OCI-LY3 (cell line): Measurements from ENCODE around the gene ST3GAL3.

Experiments
- H2AFZ ChIP-seq: fragments of 200-600, 300-600 bp; shearing (Covaris generic); 2 replicates; pipeline ENCODE4 v1.6.0; 2014; ENCODE audit warnings: antibody characterized with exemption, low read depth, low read length
- H3K27ac ChIP-seq: fragments of 200-600, 300-600 bp; sonication (generic); 2 replicates; pipeline ENCODE4 v1.5.1; 2014; ENCODE audit warnings: mild to moderate bottlenecking, low read length, moderate library complexity, mixed read lengths
- H3K27me3 ChIP-seq: fragments of 200-600, 300-600 bp; sonication (generic); 2 replicates; pipeline ENCODE4 v1.6.1; 2014; ENCODE audit warnings: low read depth, low read length, mixed read lengths
- H3K36me3 ChIP-seq: fragments of 200-600, 300-600 bp; sonication (generic); replicated peaks from 2 replicates; pipeline ENCODE3; 2014; ENCODE audit warnings: low read depth, low read length, mixed read lengths
- H3K4me1 ChIP-seq: fragments of 300-600, 200-600 bp; sonication (generic); 2 replicates; pipeline ENCODE4 v1.6.1; 2014; ENCODE audit warnings: low read length, mixed read lengths
- H3K4me2 ChIP-seq: fragments of 200-600, 300-600 bp; sonication (generic); 2 replicates; pipeline ENCODE4 v1.6.1; 2014; ENCODE audit warnings: low read length, mixed read lengths
- H3K4me3 ChIP-seq: fragments of 300-600, 200-600 bp; sonication (generic); 2 replicates; pipeline ENCODE4 v1.5.1; 2014; ENCODE audit warnings: antibody characterized with exemption, mild to moderate bottlenecking, low read length, moderate library complexity
- H3K79me2 ChIP-seq: fragments of 300-600, 200-600 bp; shearing (Covaris generic); 2 replicates; pipeline ENCODE4 v1.6.1; 2014; ENCODE audit warnings: mild to moderate bottlenecking, low read length, mixed read lengths
- H3K9ac ChIP-seq: fragments of 300-600, 200-600 bp; shearing (Covaris generic); 2 replicates; pipeline ENCODE4 v1.6.0; 2014; ENCODE audit warnings: mild to moderate bottlenecking, low read length, moderate library complexity
- H3K9me3 ChIP-seq: fragments of 200-600, 300-600 bp; shearing (Covaris generic); 2 replicates; pipeline ENCODE4 v1.6.1; 2014; ENCODE audit warnings: low read length, mixed read lengths; ENCODE audit not compliant: insufficient read depth
- H4K20me1 ChIP-seq: fragments of 200-600, 300-600 bp; sonication (generic); 2 replicates; pipeline ENCODE4 v1.6.1; 2016; ENCODE audit warnings: low read length, mixed read lengths; ENCODE audit not compliant: insufficient read depth
- EZH2phosphoT487 ChIP-seq: fragments of 200-600 bp; shearing (Covaris generic); IDR thresholded peaks from 2 replicates; pipeline ENCODE4 v1.6.1; 2018; ENCODE audit warnings: antibody characterized with exemption, mixed run types, low read depth
- TF ChIP-seq, protein P1 (sequence below): fragments of 200-600, 300-600 bp; sonication (generic); IDR thresholded peaks from 2 replicates; pipeline ENCODE4 v1.5.1; 2014; ENCODE audit warnings: antibody characterized with exemption, low read length, low read depth

Gene ST3GAL3

DNA sequence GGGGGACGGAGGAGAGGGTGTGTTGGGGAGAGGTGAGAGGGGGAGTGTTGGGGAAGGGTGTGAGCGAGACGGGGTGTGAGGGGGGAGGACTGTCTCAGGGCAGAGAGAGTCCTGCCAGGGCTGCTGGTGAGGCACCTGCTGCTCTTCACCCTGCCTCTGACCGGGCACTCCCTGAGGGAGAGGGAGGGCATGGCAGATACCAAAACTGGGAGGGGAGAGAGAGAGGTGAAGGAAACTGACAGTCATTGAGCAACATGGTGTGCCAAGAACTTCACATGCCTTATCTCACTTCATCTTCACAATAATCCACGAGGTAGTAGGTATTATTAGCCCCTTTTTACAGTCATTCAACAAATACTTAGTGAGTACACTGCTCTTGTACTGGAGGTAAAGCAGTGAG, 164.9 kb downstream of the ST3GAL3 start:
- H2AFZ ChIP-seq = no peak overlapping the region
- no peaks in the 10 kb centered on the region for H3K36me3 ChIP-seq
- no peak overlapping the region for H3K27ac ChIP-seq
- H3K4me2 ChIP-seq = no peak overlapping the region
- H3K79me2 ChIP-seq = no peaks in the 10 kb centered on the region
- H3K4me1 ChIP-seq = no peaks in the 10 kb centered on the region
- TF ChIP-seq, protein P1, sequence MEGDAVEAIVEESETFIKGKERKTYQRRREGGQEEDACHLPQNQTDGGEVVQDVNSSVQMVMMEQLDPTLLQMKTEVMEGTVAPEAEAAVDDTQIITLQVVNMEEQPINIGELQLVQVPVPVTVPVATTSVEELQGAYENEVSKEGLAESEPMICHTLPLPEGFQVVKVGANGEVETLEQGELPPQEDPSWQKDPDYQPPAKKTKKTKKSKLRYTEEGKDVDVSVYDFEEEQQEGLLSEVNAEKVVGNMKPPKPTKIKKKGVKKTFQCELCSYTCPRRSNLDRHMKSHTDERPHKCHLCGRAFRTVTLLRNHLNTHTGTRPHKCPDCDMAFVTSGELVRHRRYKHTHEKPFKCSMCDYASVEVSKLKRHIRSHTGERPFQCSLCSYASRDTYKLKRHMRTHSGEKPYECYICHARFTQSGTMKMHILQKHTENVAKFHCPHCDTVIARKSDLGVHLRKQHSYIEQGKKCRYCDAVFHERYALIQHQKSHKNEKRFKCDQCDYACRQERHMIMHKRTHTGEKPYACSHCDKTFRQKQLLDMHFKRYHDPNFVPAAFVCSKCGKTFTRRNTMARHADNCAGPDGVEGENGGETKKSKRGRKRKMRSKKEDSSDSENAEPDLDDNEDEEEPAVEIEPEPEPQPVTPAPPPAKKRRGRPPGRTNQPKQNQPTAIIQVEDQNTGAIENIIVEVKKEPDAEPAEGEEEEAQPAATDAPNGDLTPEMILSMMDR = no peak
- no peak for TF ChIP-seq EZH2phosphoT487
- no peak overlapping the region for H3K4me3 ChIP-seq
- no peaks in the 10 kb centered on the region for H3K9me3 ChIP-seq
- H3K9ac ChIP-seq = no peak overlapping the region
- no peaks in the 10 kb centered on the region for H4K20me1 ChIP-seq
- H3K27me3 ChIP-seq = no peaks in the 10 kb centered on the region

DNA sequence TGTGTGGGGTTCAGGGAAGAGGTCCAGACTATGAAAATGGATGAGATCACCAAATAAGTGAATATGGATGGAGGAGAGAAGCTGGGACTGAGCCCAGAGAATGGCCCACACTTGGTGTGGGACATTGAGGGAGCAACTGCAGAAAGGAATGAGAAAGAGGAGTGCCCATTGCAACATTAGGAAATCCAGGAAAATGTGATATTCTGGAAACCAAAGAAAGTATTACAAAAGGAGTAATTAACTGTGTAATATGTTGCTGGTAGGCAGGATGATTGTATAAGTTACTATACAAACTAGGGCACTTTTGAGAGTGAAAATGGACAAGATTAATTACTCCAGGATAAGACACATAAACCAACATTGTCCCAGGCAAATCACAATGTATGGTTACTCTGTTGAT, 166.5 kb downstream of the ST3GAL3 start:
- H3K9me3 ChIP-seq = no peaks in the 10 kb centered on the region
- no peaks in the 10 kb centered on the region for H4K20me1 ChIP-seq
- H3K4me2 ChIP-seq = no peak overlapping the region
- no peaks in the 10 kb centered on the region for H3K36me3 ChIP-seq
- no peak overlapping the region for H2AFZ ChIP-seq
- no peak overlapping the region for H3K9ac ChIP-seq
- no peak overlapping the region for H3K27ac ChIP-seq
- H3K27me3 ChIP-seq = no peaks in the 10 kb centered on the region
- TF ChIP-seq, protein P1 = no peak
- no peak for TF ChIP-seq EZH2phosphoT487
- no peaks in the 10 kb centered on the region for H3K4me1 ChIP-seq
- H3K4me3 ChIP-seq = no peak overlapping the region
- H3K79me2 ChIP-seq = no peaks in the 10 kb centered on the region

DNA sequence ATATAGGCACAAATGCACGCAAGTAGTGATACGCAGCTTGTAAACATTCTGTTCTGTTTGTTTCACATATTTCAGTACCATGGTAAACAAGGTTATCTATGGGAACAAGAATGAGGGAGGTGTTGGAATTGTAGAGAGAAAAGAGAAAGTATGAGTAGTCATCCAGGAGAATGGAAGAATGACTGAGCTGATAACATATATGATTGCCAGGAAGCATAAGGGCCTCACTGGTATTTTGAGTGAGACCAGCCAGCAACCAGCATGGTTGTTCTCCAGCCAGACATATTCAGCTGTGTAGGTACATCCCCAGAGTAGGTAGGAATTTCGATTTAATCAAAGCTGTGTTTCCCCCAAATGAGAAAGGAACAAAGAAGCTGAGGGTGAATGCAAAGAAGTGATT, 167.4 kb downstream of the ST3GAL3 start:
- H4K20me1 ChIP-seq = no peaks in the 10 kb centered on the region
- H3K9me3 ChIP-seq = no peaks in the 10 kb centered on the region
- H3K4me3 ChIP-seq = no peak overlapping the region
- no peak overlapping the region for H3K9ac ChIP-seq
- H3K27ac ChIP-seq = no peak overlapping the region
- no peaks in the 10 kb centered on the region for H3K36me3 ChIP-seq
- no peak overlapping the region for H2AFZ ChIP-seq
- H3K4me2 ChIP-seq = no peak overlapping the region
- H3K27me3 ChIP-seq = no peaks in the 10 kb centered on the region
- no peak for TF ChIP-seq EZH2phosphoT487
- TF ChIP-seq, protein P1 = no peak
- no peaks in the 10 kb centered on the region for H3K4me1 ChIP-seq
- H3K79me2 ChIP-seq = no peaks in the 10 kb centered on the region

DNA sequence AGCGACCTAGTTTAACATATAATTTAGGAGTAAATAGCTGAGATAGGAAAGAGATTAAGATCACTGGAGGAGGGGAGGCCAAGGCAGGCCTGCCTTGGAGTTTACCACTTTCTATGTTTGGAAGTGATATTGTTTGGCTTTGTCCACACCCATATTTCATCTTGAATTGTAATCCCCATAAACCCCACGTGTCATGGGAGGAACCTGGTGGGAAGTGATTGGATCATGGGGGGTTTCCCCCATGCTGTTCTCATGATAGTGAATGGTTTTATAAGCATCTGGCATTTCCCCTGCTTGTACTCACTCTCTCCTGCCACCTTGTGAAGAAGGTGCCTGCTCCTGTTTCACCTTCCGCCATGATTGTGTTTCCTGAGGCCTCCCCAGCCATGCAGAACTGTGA, 168.0 kb downstream of the ST3GAL3 start:
- no peak overlapping the region for H2AFZ ChIP-seq
- H3K9ac ChIP-seq = no peak overlapping the region
- H3K4me3 ChIP-seq = no peak overlapping the region
- H3K9me3 ChIP-seq = no peaks in the 10 kb centered on the region
- no peaks in the 10 kb centered on the region for H3K4me1 ChIP-seq
- H3K27ac ChIP-seq = no peak overlapping the region
- H3K27me3 ChIP-seq = no peaks in the 10 kb centered on the region
- H3K4me2 ChIP-seq = no peak overlapping the region
- TF ChIP-seq, protein P1 = no peak
- TF ChIP-seq EZH2phosphoT487 = no peak
- H3K36me3 ChIP-seq = no peaks in the 10 kb centered on the region
- no peaks in the 10 kb centered on the region for H4K20me1 ChIP-seq
- no peaks in the 10 kb centered on the region for H3K79me2 ChIP-seq
